ENCODE data around the gene MRGPRE.

The MRGPRE gene

DNA sequence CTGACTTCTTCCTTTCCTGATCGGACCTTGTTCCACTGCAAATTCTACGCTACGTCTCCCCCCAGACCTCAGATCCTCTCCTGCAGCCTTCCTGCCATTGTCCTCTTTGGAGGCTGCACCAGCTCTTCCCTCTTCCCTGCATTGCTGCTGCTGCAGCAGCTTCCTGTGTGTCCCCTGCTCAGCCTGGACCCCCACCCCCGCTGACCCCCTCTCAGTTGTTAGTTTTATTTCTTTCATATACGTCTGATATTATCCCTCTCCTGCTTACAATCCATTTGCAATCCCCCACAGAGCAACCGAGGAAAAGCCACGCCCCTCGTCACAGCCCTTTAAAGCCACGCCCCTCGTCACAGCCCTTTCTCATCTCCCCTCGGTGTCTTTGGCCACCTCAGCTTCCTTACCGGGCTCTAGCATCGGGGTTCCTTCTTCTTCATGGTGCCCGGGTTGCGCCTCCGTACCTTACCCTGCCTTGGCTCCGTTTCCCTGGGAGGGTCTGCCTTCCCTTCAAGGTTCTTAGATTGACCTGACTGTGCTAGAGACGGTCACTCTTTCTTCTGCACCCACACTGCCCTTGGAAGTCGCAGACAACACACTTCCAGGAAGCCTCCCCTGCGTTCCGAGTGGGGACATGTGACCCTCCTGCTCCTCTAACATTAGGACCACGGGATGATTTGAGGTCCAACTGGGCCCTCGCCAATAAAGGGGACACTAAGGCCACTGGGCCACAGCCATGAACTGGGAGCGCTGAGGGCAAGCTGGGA is 18.4 kb downstream of the MRGPRE start:
- no peak for DNase-seq (ENCODE audit: low read depth, low spot score)

GRCh38 chr11:3208272-3208671 is 23.9 kb downstream of the MRGPRE start:
- DNase-seq (ENCODE audit: low read depth, low spot score) = no peak

DNA sequence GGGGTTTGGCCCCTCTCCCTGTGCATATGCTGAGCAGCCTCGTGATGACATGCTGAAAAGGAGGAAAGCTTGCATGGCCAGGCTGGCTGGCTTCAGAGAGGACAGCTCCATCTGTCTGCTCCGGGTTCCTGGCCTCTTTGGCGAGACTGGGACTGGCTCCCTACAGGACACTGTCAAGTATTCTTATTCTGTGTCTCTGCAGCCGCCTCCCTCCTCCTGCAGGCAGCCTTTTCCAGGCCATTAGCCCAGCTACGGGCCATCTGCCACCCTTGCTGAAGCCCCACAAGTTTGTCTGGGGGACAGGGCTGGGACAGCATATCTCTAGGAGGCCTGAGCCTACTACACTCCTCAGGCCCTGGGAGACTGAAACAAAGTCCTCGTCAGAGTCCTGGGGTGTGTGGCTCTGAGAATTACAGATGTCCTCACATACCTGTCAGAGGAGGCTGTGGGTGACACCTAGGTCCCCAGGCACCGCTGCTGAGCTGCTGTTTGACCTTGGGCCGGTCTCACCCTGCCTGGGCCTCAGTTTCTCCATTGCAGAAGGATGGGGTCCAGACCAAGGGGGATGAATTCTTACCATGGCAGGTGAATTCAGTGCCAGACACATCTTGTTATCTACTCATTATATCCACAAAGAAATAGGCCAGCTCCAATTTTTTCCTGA is 24.6 kb downstream of the MRGPRE start:
- DNase-seq (ENCODE audit: low read depth, low spot score) = no peak

- DNase-seq (ENCODE audit: low read depth, low spot score) = no peak
Measured at GRCh38 chr11:3206922-3207204, 25.4 kb downstream of the MRGPRE start.

DNA sequence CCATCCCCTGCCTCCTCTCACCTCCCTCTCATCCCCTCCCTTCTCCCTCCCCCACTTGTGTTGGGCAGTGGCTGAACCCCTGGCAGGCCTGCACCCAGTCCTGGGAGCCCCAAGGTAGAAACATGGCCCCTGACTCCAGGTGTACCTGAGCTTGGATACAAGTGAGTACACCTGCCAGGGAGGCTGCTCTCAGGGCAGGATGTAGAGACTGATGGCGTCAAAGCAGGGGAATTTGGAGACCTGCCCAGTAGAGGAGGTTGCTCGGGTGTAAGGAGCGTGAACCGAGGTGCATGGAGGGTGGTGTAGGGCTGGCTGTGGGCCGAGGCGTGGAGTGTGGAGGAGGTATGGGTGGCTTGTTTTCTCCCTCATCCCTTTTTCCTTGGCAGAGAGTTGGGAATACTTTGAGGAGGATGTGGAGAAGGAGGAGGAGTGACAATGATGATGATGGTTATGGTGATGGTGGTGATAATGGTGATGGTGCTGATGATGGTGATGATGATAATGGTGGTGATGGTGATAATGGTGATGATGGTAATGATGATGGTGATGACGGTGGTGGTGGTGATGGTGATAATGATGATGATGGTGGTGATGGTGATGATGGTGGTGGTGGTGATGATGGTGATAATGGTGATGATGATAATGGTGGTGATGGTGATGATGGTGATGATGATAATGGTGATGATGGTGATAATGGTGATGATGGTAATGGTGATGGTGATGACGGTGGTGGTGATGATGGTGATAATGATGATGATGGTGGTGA is 25.9 kb downstream of the MRGPRE start:
- no peak for DNase-seq (ENCODE audit: low read depth, low spot score)

GRCh38 chr11:3205261-3206155 is 26.7 kb downstream of the MRGPRE start:
- DNase-seq (ENCODE audit: low read depth, low spot score) = no peak

DNA sequence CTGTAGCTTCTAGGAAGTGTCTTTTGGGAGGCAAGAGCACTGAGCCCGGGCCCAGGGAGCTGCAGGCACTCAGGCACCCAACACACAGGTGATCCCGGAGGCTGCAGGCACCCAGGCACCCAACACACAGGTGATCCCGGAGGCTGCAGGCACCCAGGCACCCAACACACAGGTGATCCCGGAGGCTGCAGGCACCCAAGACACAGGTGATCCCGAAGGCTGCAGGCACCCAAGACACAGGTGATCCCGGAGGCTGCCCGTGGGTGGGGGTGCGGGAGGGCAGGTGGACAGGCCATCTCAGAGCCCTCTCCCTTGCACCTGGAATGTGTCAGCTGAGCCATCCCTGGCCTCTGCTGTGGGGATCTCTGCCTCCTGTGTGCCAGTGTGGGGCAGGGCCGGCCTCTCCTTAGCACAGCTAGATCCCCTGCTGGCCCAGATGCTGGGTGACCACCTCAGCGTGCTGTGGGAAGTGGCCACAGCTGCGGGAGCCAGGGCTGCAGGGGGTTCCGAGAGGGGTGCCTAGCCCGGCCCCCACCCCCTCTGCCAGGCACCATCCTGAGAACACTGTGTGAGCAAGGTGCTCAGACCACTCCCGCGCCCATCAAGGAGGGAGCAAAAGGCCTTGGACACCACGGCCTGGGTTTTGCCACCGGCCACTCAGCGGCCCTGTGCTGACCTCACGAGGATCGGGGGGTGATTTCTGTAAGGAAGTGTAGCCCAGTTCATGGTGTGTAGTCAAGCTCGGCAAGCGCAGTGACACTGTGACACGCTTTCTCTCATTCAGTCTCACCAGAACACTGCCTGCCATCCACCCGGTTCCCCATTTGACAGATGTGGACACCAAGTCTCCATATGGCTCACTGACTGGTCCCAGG is 27.8 kb downstream of the MRGPRE start:
- DNase-seq (ENCODE audit: low read depth, low spot score) = no peak

- DNase-seq (ENCODE audit: low read depth, low spot score) = no peak
Measured at GRCh38 chr11:3203221-3204043, 28.8 kb downstream of the MRGPRE start.

DNA sequence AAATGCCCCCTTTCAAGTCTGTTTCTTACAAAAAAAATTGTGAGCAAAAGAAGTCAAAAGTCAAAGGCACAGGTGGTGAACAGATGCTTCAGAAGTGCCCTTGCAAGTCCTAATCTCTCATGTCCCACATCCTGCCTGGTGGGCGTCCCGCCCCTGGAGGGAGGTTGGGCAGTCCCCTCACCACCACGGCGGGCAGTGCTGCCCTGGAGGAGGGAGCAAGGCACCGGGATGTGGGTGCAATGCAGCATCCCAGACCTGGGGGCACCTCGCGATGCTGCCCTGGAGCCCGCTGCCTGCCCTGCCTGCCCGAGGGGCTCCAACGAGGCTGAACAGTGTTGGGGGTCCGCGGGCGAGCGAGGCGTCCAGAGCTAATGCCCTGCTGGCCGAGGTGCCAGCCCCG is 29.5 kb downstream of the MRGPRE start:
- no peak for DNase-seq (ENCODE audit: low read depth, low spot score)

DNA sequence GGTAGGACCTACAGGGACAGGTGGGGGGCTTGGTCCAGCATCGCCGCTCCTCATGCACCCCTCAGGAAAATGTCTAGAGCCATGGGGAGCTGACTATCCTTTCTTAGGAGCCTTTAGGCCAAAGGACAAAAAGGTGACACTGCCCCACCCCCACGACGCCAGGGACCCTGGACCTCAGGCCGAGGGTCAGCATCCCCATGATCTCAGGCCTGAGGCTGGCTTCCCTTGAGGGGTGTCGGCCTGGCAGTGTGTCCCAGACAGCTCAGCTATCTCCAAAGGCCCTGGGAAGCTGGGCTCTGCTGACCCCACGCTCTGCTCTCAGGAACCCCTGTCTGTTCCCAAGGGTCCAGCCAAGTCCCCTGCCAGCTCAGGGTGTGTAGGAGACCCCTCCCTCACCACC is 29.9 kb downstream of the MRGPRE start:
- no peak for DNase-seq (ENCODE audit: low read depth, low spot score)

DNA sequence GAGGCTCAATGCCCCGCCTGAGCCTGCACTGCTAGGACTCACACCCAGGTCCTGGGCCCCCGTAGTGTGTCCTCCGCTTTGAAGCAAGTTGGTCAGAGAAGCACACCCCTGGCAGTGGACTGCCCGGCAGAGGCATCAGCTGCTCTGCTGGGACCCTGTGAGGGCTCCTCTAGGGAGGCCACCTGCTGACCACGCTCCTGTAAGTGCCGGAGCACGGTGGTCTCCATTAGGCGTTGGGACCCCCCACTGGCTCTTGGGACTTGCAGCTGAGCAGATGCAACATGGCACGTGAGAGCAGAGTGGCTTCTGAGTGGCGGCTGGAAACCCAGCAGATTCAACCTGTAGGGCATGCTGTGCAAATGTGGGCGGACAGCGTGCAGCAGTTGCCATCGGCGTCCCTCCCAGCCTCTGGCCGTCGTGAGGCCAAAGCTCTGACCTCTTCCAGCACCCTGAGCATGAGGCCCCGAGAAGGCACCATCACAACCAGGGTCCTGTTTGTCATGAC is 30.5 kb downstream of the MRGPRE start:
- DNase-seq (ENCODE audit: low read depth, low spot score) = no peak

GRCh38 chr11:3201112-3201581 is 31.1 kb downstream of the MRGPRE start:
- DNase-seq (ENCODE audit: low read depth, low spot score) = no peak

DNA sequence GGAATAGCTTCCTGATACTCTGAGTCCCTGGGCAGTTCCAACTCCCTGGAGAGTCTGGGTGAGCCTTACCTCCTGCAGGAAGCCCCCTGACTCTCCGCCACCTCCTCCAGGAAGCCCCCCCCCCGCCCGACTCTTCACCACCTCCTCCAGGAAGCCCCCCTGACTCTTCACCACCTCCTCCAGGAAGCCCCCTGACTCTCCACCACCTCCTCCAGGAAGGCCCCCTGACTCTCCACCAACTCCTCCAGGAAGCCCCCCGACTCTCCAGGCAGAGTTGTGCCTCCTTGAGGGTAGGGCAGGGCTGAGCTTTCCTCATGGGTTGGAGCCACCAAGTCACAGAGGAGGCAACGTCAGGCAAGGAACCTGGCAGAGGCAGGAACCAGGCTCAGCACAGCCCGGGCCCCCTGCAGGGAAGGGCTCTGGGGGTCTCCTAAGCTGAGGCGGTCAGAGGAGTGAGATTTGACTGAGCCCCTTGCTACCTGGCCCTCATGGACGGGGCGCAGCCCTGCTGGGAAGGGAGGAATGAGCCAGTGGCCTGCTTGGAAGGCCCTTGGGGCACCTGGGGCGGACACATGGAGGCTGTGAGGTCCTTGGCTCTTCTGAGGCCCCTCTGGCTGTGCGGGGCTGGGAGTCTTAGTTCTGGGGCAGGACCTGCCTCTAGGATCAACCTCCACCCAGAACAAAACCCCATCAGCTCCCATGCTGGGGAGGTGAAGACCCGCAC is 31.7 kb downstream of the MRGPRE start:
- DNase-seq (ENCODE audit: low read depth, low spot score) = no peak

DNA sequence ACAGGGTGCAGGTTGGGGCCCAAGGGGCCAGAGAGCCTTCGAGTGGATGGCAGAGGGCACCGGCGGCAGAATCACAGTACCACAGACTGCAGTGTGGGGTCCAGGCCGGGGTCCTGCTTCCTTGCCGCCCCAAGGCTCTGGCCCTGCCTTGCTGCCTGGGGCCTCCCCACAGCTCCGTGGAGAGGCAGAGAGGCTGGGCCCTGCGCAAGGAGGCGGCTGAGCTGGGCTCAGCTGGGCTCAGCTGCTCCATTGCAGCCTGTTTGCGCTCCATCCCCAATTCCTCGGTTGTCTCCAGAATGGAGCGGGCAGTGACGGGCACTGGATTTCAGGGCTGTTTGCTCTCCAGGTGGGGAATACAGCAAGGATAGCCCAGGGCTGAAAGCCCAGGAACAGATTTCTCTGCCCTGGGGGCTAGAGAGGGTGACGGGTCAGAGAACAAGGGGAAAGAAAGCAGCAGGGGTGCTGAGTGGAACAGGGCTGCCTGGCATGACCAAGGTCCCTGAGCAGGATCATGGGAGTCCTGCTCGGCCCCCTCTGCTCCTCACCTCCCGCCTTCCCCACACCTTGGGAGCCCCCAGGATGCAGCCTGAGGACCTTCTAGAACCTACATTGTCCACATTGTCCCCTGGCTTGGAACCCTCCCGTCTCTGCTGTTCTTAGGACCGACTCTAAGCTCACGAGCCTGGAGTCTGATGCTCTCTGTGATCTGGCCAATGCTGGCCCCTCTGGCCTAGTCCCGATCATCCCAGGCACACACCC is 32.5 kb downstream of the MRGPRE start:
- no peak for DNase-seq (ENCODE audit: low read depth, low spot score)

DNA sequence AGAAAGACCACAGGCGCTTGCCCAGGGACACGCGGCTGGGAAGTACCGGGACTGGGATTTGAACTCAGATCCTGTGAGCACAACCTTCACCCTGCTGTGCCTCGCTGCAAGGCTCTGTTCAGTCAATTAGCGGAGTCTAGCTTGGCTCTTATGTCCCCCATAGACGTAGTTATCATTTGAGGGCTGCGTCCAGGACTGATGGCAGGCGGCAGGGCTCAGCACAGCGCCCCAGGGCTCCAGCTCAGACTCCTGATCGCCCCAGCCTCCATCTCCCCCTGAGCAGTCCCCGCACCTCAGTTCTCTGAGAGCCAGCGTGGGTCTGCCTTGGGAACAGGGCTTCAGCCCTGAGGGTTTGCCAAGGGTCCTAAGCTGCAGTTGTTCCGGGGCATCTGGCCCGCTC is 33.4 kb downstream of the MRGPRE start:
- no peak for DNase-seq (ENCODE audit: low read depth, low spot score)

DNA sequence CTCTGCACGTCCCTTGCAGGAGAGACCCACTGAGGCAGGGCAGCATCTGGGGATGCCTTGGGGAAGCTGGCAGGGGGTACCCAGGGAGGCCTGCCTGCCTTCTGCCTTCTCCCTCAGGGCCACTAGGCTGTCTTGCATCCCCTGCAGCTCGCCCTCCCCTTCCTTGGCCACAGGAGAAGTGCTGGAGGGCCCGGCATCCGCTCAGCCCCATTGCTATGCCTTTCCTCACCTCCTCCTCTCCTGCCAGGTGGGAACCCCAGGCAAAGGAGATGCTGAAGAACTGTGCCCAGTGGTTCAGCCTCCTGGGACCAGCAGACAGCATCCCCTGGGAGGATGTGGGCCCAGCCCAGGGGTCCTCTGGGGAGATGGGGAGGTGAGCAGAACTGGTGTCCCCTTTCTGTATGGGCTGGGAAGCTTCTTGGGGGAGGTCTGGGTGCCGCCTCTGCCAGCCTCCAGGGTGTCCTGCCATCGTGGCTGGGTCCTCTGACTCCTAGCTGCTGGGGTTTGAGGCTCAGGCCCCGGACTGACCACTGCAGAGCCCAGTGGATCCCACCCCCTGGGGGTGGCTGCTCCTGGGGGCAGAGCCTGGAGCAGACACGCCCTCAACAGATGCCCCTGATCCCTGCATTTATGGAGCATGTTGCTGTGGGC is 34.2 kb downstream of the MRGPRE start:
- DNase-seq (ENCODE audit: low read depth, low spot score) = no peak

- DNase-seq (ENCODE audit: low read depth, low spot score) = no peak
Measured at GRCh38 chr11:3197044-3197695, 35.0 kb downstream of the MRGPRE start.
